ENCODE measurements around the gene MRPS35.

DNA sequence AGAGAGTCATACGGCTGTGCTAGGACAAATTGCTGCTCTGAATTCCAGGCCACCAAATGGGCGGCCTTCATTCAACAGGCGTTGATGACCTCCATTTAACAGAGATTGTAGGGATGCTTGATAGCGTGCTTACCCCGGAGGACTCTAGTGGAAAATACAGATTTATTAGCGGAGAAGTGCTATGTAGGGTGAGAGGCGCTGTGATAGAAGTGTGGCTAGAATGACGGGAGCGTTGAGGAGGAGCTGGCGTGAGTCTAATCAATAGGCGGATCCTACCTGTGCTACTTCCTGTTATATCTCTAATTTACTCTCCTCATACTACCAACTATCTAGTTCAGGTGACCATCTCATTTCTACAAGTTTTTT lies 668 bp downstream of the MRPS35 start:
- TF ChIP-seq POLR2AphosphoS5 (IDR thresholded peaks at IDR 0.05; ENCODE audit: borderline replicate concordance, low read depth, low read length) (no peak), EZH2 (IDR thresholded peaks at IDR 0.05) (no peak)
